ENCODE results near the gene SORCS2.

DNA sequence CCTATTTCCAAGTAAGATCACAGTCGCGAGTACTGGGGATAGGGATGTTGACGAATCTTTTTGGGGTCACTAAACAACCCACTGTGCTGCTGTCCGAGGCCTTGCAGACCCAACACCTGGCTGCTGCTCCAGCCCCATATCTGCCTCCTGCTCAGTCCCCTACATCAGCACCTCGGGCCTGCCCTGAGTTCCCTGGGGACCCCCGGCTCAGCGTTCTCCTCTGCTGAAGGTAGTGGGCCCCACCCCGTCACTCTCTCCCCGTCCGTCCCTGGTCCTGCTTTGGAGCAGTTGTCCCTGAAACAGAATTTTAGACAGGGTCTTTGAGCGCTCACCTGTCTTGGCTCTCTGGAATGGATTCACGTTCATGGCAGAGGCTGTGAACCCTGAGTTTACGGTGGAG lies 444.8 kb downstream of the SORCS2 start:
- no peak for TF ChIP-seq GATA2 (IDR thresholded peaks at IDR 0.05; ENCODE audit: low read depth, low read length)
- TF ChIP-seq GATA3 (IDR thresholded peaks at IDR 0.05; ENCODE audit: low read depth, low read length), result no peak

All from SH-SY5Y (cell line).